Breast epithelium (tissue), 4 donors: Measurements from ENCODE around the gene DNPEP. TPM values are rescaled to one million over a fixed set of nuclear protein-coding genes. Genes with fewer than 3 reads are reported as not detected.

Experiments
- DNase-seq, 2 donors: peaks; one replicate each; pipeline ENCODE4 v3.0.0-alpha.2; 2019; ENCODE audit warnings: low spot score in 2 of 2
- H3K27ac ChIP-seq, 2 donors: fragments of 200-600 bp; sonication (generic) in 1 of 2; one replicate each; pipeline ENCODE4 v1.5.1; 2016 to 2019; ENCODE audit warnings: mild to moderate bottlenecking in 1 of 2
- H3K27me3 ChIP-seq, 2 donors: fragments of 200-600 bp; sonication (generic) in 1 of 2; one replicate each; pipeline versions ENCODE4 v1.5.1 to v1.6.0; 2017 to 2019; ENCODE audit warnings: control low read depth in 1 of 2, mild to moderate bottlenecking in 1 of 2
- H3K36me3 ChIP-seq: fragments of 200-600 bp; one replicate; pipeline ENCODE4 v1.5.1; 2019
- H3K4me1 ChIP-seq, 2 donors: fragments of 200-600 bp; sonication (generic); one replicate each; pipeline ENCODE4 v1.5.1; 2016 to 2019; ENCODE audit warnings: control low read depth in 1 of 2
- H3K4me3 ChIP-seq, 3 donors: fragments of 200-600 bp; sonication (generic); 1 replicate in 2 of 3; 2 replicates in 1 of 3; pipeline ENCODE4 v1.5.1; 2016 to 2019; ENCODE audit warnings: mild to moderate bottlenecking in 3 of 3, moderate library complexity in 2 of 3
- H3K9me3 ChIP-seq, 2 donors: fragments of 200-600 bp; sonication (generic) in 1 of 2; one replicate each; pipeline ENCODE4 v1.5.1; 2016 to 2019; ENCODE audit warnings: control low read depth in 1 of 2
- CTCF ChIP-seq, 3 donors: fragments of 450-650 bp; IDR thresholded peaks; one replicate each; pipeline ENCODE4 v1.5.1; 2016 to 2017; ENCODE audit warnings: antibody characterized with exemption in 3 of 3, mild to moderate bottlenecking in 3 of 3, moderate library complexity in 3 of 3
- POLR2A ChIP-seq: fragments of 450-650 bp; IDR thresholded peaks from one replicate; pipeline ENCODE4 v1.6.1; 2016; ENCODE audit warnings: antibody characterized with exemption, mild to moderate bottlenecking, moderate library complexity
- POLR2AphosphoS5 ChIP-seq, 3 donors: sonication (generic); formaldehyde crosslinking; IDR thresholded peaks; one replicate each; pipeline ENCODE4 v1.6.1; 2017; ENCODE audit warnings: antibody characterized with exemption in 3 of 3
- intact Hi-C: fragments of 100-400 bp; cut with DNase I; formaldehyde crosslinking; loops from one replicate; pipeline ENCODE4 v1.15.1; 2023; ENCODE audit warnings: low total_unique reads
- total RNA-seq, 3 donors: library from RNA; depleted of rRNA; stranded (reverse); fragments of >200 nt; gene quantifications; one replicate each; pipeline ENCODE4 v1.1.0, GENCODE V29; 2016

DNPEP gene
- total RNA-seq, 3 donors from 2014 or later = 49.8 to 81.9 (median 79.0) TPM

GRCh38 chr2:219428469-219428868 lies 40.8 kb upstream of the DNPEP start:
- Histone ChIP-seq H3K36me3 (no peaks in the 10 kb centered on the region), H3K27ac (no peak overlapping the region), H3K4me3 (no peak overlapping the region), H3K4me1 (no peaks in the 10 kb centered on the region), H3K27me3 (peaks cover 0 to 8% of the 10 kb centered on the region in 2 donors), H3K9me3 (no peaks in the 10 kb centered on the region)
- intact Hi-C loops = no loop called here
- DNase-seq = no peak
- TF ChIP-seq POLR2AphosphoS5 (IDR thresholded peaks at IDR 0.05) (no peak), POLR2A (no peak), CTCF (IDR thresholded peaks at IDR 0.05) (no peak)

- no peak overlapping the region for H3K27ac ChIP-seq
- DNase-seq = no peak
- TF ChIP-seq POLR2AphosphoS5 (IDR thresholded peaks at IDR 0.05) (no peak), POLR2A (no peak), CTCF (IDR thresholded peaks at IDR 0.05) (no peak)
- H3K9me3 ChIP-seq = no peaks in the 10 kb centered on the region
- intact Hi-C loops = no loop called here
- no peaks in the 10 kb centered on the region for H3K4me1 ChIP-seq
- no peak overlapping the region for H3K4me3 ChIP-seq
- H3K27me3 ChIP-seq = peaks cover 0 to 8% of the 10 kb centered on the region in 2 donors
- no peaks in the 10 kb centered on the region for H3K36me3 ChIP-seq
Measured at GRCh38 chr2:219426534-219427136, 38.9 kb upstream of the DNPEP start.

- H3K9me3 ChIP-seq = no peaks in the 10 kb centered on the region
- intact Hi-C loops = no loop called here
- H3K4me3 ChIP-seq = no peak overlapping the region
- TF ChIP-seq POLR2A (no peak), CTCF (IDR thresholded peaks at IDR 0.05) (no peak), POLR2AphosphoS5 (IDR thresholded peaks at IDR 0.05) (no peak)
- H3K27me3 ChIP-seq = peaks cover 0 to 8% of the 10 kb centered on the region in 2 donors
- no peak overlapping the region for H3K27ac ChIP-seq
- H3K4me1 ChIP-seq = no peaks in the 10 kb centered on the region
- DNase-seq = no peak
- H3K36me3 ChIP-seq = no peaks in the 10 kb centered on the region
Measured at GRCh38 chr2:219426068-219426443, 38.3 kb upstream of the DNPEP start.

- Histone ChIP-seq H3K9me3 (no peaks in the 10 kb centered on the region), H3K4me3 (no peak overlapping the region)
- DNase-seq = no peak
Measured at GRCh38 chr2:219425238-219426067, 37.7 kb upstream of the DNPEP start.

More at GRCh38 chr2:219425238-219426067, 37.7 kb upstream of the DNPEP start:
- intact Hi-C loops = no loop called here
- Histone ChIP-seq H3K4me1 (no peaks in the 10 kb centered on the region), H3K27me3 (peaks cover 0 to 8% of the 10 kb centered on the region in 2 donors), H3K27ac (no peak overlapping the region), H3K36me3 (no peaks in the 10 kb centered on the region)
- TF ChIP-seq POLR2A = no peak
- no peak for TF ChIP-seq CTCF (IDR thresholded peaks at IDR 0.05)
- no peak for TF ChIP-seq POLR2AphosphoS5 (IDR thresholded peaks at IDR 0.05)
